Effector memory CD8-positive, alpha-beta T cell (primary cell): Measurements from ENCODE around the gene CD86.

Experiments used
- ATAC-seq: fragments of 150-1000 bp; cut with Tn5 transposase; replicated peaks from 2 replicates; pipeline ENCODE4 v1.10.0; 2021; ENCODE audit warnings: mild to moderate bottlenecking, moderate library complexity
- DNase-seq, 3 experiments: peaks; one replicate each; pipeline ENCODE4 v3.0.0; 2021
- H3K27ac Mint-ChIP-seq, 2 donors: one replicate each; pipeline ENCODE4 v1.8.0; 2022; ENCODE audit warnings: mild to moderate bottlenecking in 2 of 2, mixed read lengths in 2 of 2, moderate library complexity in 2 of 2
- H3K27me3 Mint-ChIP-seq, 2 donors: one replicate each; pipeline ENCODE4 v1.8.0; 2022; ENCODE audit warnings: mixed read lengths in 2 of 2
- H3K36me3 Mint-ChIP-seq: one replicate; pipeline ENCODE4 v1.8.0; 2022; ENCODE audit warnings: mild to moderate bottlenecking, moderate library complexity, mixed read lengths; ENCODE audit not compliant: insufficient read depth
- H3K4me1 Mint-ChIP-seq, 2 donors: one replicate each; pipeline ENCODE4 v1.8.0; 2022; ENCODE audit warnings: low read depth in 2 of 2, mixed read lengths in 2 of 2
- H3K4me3 Mint-ChIP-seq, 2 donors: one replicate each; pipeline ENCODE4 v1.8.0; 2022; ENCODE audit warnings: mild to moderate bottlenecking in 2 of 2, mixed read lengths in 2 of 2, moderate library complexity in 2 of 2
- H3K9me3 Mint-ChIP-seq, 2 donors: one replicate each; pipeline ENCODE4 v1.8.0; 2022; ENCODE audit warnings: mixed read lengths in 2 of 2
- total RNA-seq, 9 experiments: gene quantifications; one replicate each; lab custom pipeline; 2026; lab: John Stamatoyannopoulos, UW

Gene CD86, protein sequence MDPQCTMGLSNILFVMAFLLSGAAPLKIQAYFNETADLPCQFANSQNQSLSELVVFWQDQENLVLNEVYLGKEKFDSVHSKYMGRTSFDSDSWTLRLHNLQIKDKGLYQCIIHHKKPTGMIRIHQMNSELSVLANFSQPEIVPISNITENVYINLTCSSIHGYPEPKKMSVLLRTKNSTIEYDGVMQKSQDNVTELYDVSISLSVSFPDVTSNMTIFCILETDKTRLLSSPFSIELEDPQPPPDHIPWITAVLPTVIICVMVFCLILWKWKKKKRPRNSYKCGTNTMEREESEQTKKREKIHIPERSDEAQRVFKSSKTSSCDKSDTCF
- total RNA-seq, result 0 to 0.59 (median 0.06) reads per million in 9 experiments

DNA sequence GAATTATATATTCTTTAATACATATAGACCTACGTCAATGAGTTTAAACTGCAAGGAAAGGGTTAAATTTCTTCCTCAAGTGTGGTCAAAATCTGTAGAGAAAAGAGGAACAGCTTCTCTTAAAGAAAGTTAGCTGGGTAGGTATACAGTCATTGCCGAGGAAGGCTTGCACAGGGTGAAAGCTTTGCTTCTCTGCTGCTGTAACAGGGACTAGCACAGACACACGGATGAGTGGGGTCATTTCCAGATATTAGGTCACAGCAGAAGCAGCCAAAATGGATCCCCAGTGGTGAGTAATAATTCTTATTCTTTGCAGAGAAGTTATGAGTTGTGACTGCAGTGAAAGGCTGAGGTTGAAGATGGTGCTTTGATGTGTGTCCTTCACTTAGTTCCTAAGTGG is at the start of gene CD86:
CD86 (plus strand) TSS at position 148 of the 400 bp plus-strand sequence; CDS start at position 276, 128 bp downstream.
- no peaks in the 10 kb centered on the region for H3K9me3 Mint-ChIP-seq
- peaks cover 31 to 52% of the 10 kb centered on the region in 2 donors for H3K27me3 Mint-ChIP-seq
- peaks cover 1% of the 10 kb centered on the region for H3K36me3 Mint-ChIP-seq
- H3K4me3 Mint-ChIP-seq, result no peak within 1 kb of the TSS
- DNase-seq (no peak), ATAC-seq (peak; percentile 31)
- no peaks in the 10 kb centered on the region for H3K4me1 Mint-ChIP-seq
- H3K27ac Mint-ChIP-seq, result no peak within 1 kb of the TSS

DNA sequence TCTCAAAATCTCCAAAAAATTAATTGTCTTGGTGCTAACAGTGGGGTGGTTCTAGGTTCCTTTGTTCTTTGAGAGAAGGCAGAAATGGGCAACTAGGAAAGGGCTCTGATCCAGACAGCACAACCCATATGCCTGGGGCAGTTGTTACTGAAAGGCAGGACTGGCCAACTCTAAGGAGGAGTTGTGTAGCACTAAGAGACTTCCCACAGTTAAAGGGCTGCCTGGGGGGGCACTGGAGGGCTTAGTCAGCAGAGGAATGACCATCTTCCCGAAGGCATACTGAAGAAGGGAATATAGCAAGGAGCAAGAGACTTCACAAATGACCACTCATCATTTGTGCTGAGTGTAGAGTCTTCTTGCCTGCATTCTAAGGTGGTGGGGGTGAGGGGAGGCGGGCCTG is 48.9 kb upstream of the CD86 start:
- H3K27ac Mint-ChIP-seq, result no peak overlapping the region
- no peak overlapping the region for H3K4me3 Mint-ChIP-seq
- H3K9me3 Mint-ChIP-seq, result no peaks in the 10 kb centered on the region
- no peak for ATAC-seq
- no peaks in the 10 kb centered on the region for H3K36me3 Mint-ChIP-seq
- no peak for DNase-seq
- peaks cover 27 to 45% of the 10 kb centered on the region in 2 donors for H3K27me3 Mint-ChIP-seq
- peaks cover 3 to 5% of the 10 kb centered on the region in 2 donors for H3K4me1 Mint-ChIP-seq

GRCh38 chr3:122008166-122008565 is 47.0 kb upstream of the CD86 start:
- peaks cover 18 to 49% of the 10 kb centered on the region in 2 donors for H3K27me3 Mint-ChIP-seq
- no peak overlapping the region for H3K4me3 Mint-ChIP-seq
- DNase-seq (no peak), ATAC-seq (no peak)
- no peaks in the 10 kb centered on the region for H3K9me3 Mint-ChIP-seq
- no peak overlapping the region for H3K27ac Mint-ChIP-seq
- peaks cover 3 to 5% of the 10 kb centered on the region in 2 donors for H3K4me1 Mint-ChIP-seq
- no peaks in the 10 kb centered on the region for H3K36me3 Mint-ChIP-seq

DNA sequence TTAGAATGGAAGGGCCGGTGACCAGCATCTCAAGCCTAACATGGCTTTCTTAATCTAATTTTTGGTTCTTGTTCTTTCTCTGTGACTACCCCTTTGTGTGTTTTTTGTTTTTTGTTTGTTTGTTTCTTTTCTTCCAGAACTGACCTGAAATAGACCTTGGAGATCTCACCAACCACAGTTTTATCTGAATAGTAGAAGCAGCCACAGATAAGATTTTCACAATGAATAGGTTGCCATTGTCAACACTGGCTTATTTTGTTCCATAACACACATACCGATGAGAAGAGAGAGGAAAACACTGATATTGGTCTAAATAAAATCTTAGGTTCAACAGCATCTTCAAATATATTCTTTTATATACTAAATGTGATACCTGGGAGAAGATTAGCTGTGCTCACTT is 44.7 kb upstream of the CD86 start:
- no peak for ATAC-seq
- peaks cover 13 to 33% of the 10 kb centered on the region in 2 donors for H3K27me3 Mint-ChIP-seq
- H3K4me3 Mint-ChIP-seq, result no peak overlapping the region
- peaks cover 0 to under 1% of the 10 kb centered on the region in 2 donors for H3K4me1 Mint-ChIP-seq
- H3K36me3 Mint-ChIP-seq, result no peaks in the 10 kb centered on the region
- H3K9me3 Mint-ChIP-seq, result no peaks in the 10 kb centered on the region
- H3K27ac Mint-ChIP-seq, result no peak overlapping the region
- no peak for DNase-seq

GRCh38 chr3:122011396-122011795 is 43.8 kb upstream of the CD86 start:
- H3K27ac Mint-ChIP-seq, result no peak overlapping the region
- DNase-seq (no peak), ATAC-seq (no peak)
- H3K4me1 Mint-ChIP-seq, result no peaks in the 10 kb centered on the region
- H3K4me3 Mint-ChIP-seq, result no peak overlapping the region
- peaks cover 18 to 31% of the 10 kb centered on the region in 2 donors for H3K27me3 Mint-ChIP-seq
- no peaks in the 10 kb centered on the region for H3K36me3 Mint-ChIP-seq
- peaks cover 0 to 3% of the 10 kb centered on the region in 2 donors for H3K9me3 Mint-ChIP-seq

- peaks cover 22 to 37% of the 10 kb centered on the region in 2 donors for H3K27me3 Mint-ChIP-seq
- H3K4me1 Mint-ChIP-seq, result no peaks in the 10 kb centered on the region
- H3K36me3 Mint-ChIP-seq, result no peaks in the 10 kb centered on the region
- H3K9me3 Mint-ChIP-seq, result peaks cover 0 to 3% of the 10 kb centered on the region in 2 donors
- ATAC-seq, result no peak
- no peak overlapping the region for H3K4me3 Mint-ChIP-seq
- no peak for DNase-seq
- H3K27ac Mint-ChIP-seq, result no peak overlapping the region
Observed at GRCh38 chr3:122012821-122013220, 42.3 kb upstream of the CD86 start.

GRCh38 chr3:122013448-122013925 is 41.7 kb upstream of the CD86 start:
- DNase-seq, result no peak
- Mint-ChIP-seq H3K27ac (no peak overlapping the region), H3K4me1 (no peaks in the 10 kb centered on the region), H3K4me3 (no peak overlapping the region), H3K36me3 (no peaks in the 10 kb centered on the region), H3K27me3 (peaks cover 22 to 44% of the 10 kb centered on the region in 2 donors), H3K9me3 (peaks cover 0 to 3% of the 10 kb centered on the region in 2 donors)
- ATAC-seq, result no peak

GRCh38 chr3:122014741-122015140 is 40.4 kb upstream of the CD86 start:
- no peak for ATAC-seq
- no peak overlapping the region for H3K4me3 Mint-ChIP-seq
- H3K27ac Mint-ChIP-seq, result no peak overlapping the region
- peaks cover 0 to 3% of the 10 kb centered on the region in 2 donors for H3K9me3 Mint-ChIP-seq
- no peaks in the 10 kb centered on the region for H3K4me1 Mint-ChIP-seq
- H3K27me3 Mint-ChIP-seq, result peaks cover 20 to 45% of the 10 kb centered on the region in 2 donors
- DNase-seq, result no peak
- H3K36me3 Mint-ChIP-seq, result peaks cover 3% of the 10 kb centered on the region

DNA sequence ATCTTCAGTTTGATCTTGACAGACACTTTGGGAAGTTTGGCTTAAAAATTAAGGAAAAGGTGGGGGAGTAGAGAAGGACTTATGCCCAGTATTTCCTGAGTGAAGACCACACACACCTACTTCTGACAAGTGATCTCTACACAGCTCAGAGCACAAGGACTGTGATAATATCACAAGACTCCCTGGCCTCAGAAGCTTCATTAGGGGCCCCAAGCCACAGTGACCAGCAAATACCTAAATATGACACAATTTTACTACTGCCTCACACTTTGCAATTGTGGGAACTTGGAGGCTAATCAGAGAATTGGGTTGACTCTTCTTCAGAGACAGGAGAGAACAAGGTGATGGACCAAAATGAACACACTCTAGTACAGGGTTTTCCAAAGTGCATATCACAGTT is 35.7 kb upstream of the CD86 start:
- H3K36me3 Mint-ChIP-seq, result peaks cover 3% of the 10 kb centered on the region
- H3K4me1 Mint-ChIP-seq, result peaks cover 3 to 4% of the 10 kb centered on the region in 2 donors
- H3K9me3 Mint-ChIP-seq, result peaks cover 0 to 3% of the 10 kb centered on the region in 2 donors
- ATAC-seq (no peak), DNase-seq (no peak)
- no peak overlapping the region for H3K4me3 Mint-ChIP-seq
- no peak overlapping the region for H3K27ac Mint-ChIP-seq
- H3K27me3 Mint-ChIP-seq, result peaks cover 30 to 59% of the 10 kb centered on the region in 2 donors

DNA sequence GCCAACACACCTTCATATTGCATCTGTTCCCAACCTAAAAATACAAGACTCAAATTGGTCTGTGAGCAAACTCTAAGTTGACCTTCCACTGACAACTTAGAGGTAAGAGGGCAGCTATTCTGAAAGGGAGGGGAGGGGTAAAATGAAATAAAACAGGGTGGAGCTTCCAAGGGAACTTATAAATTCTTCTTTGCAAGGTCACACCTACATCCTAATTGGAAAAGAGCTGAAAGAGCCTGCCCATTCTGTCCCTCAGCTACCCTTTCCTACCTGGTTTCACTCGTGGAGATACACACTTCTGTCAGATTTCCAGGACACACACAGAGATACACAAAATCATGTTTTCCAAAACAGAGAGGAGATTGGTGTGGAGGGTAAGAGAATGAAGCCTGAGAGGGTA is 34.1 kb upstream of the CD86 start:
- peaks cover 0 to under 1% of the 10 kb centered on the region in 2 donors for H3K9me3 Mint-ChIP-seq
- ATAC-seq (no peak), DNase-seq (no peak)
- peaks cover 3 to 4% of the 10 kb centered on the region in 2 donors for H3K4me1 Mint-ChIP-seq
- H3K27me3 Mint-ChIP-seq, result peaks cover 20 to 57% of the 10 kb centered on the region in 2 donors
- H3K27ac Mint-ChIP-seq, result no peak overlapping the region
- H3K4me3 Mint-ChIP-seq, result no peak overlapping the region
- peaks cover 3% of the 10 kb centered on the region for H3K36me3 Mint-ChIP-seq

- Mint-ChIP-seq H3K4me3 (peak within 1 kb of the TSS; percentile 73 to 80), H3K27me3 (peaks cover 13 to 49% of the 10 kb centered on the region in 2 donors), H3K36me3 (peaks cover 3% of the 10 kb centered on the region), H3K4me1 (peaks cover 3 to 4% of the 10 kb centered on the region in 2 donors), H3K27ac (no peak within 1 kb of the TSS), H3K9me3 (no peaks in the 10 kb centered on the region)
- no peak for DNase-seq
- ATAC-seq, result peak; percentile 37
Observed at GRCh38 chr3:122021811-122022401, 33.3 kb upstream of the CD86 start, which contains the start of gene ILDR1. Gene ILDR1, minus strand, starts transcription at chr3:122022247. Its CDS starts 170 bp downstream, at chr3:122022077.

DNA sequence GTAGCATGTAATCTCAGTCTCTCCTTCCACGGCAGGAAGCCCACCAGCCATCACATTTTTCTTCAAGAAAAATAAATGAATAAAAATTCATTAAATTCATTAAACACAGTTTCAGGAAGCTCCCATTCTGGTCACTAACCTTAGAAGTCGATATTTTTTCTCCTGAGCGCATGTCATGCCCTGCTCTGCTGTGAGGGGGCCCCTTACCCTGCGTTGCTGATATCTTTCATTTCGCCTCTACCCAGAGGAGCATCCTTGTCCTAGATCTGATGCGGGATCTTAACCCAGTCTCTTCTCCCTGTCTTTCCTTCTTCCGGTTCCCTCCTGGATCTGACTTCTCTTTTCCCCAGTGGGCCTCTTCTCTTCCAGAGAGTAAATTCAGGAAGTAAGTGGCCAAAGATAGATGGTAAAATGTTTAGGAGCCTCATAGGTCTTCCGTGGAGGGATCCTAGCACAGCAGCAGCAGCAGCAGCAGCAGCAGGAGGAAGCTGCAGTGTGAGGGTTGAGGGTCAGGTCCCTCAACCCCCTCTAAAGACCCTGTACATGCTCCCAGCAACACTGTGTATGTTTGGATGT is 31.7 kb upstream of the CD86 start:
- peaks cover 13 to 41% of the 10 kb centered on the region in 2 donors for H3K27me3 Mint-ChIP-seq
- peaks cover 3% of the 10 kb centered on the region for H3K36me3 Mint-ChIP-seq
- H3K9me3 Mint-ChIP-seq, result no peaks in the 10 kb centered on the region
- peaks cover 3 to 4% of the 10 kb centered on the region in 2 donors for H3K4me1 Mint-ChIP-seq
- no peak for ATAC-seq
- no peak overlapping the region for H3K27ac Mint-ChIP-seq
- no peak for DNase-seq
- H3K4me3 Mint-ChIP-seq, result no peak overlapping the region

GRCh38 chr3:122024800-122025199 is 30.4 kb upstream of the CD86 start:
- Mint-ChIP-seq H3K36me3 (no peaks in the 10 kb centered on the region), H3K27ac (no peak overlapping the region), H3K9me3 (no peaks in the 10 kb centered on the region), H3K4me3 (no peak overlapping the region), H3K4me1 (peaks cover 3 to 5% of the 10 kb centered on the region in 2 donors), H3K27me3 (peaks cover 13 to 35% of the 10 kb centered on the region in 2 donors)
- ATAC-seq (no peak), DNase-seq (no peak)
